Measurements from ENCODE around the gene JRKL. TPM values are rescaled to one million over a fixed set of nuclear protein-coding genes. Genes with fewer than 3 reads are reported as not detected.

Gene JRKL
- total and polyA plus RNA-seq, 2 of the 13 experiments (the other 11 are each of a cell fraction or from before 2014, with no cell fraction given): 3.2 to 4.5 TPM

GRCh38 chr11:96389720-96390487 is at the start of gene JRKL, which contains the start of gene CCDC82 (continued):
- peak; percentile 82 for TF ChIP-seq SALL1 (CRISPR knock-in tag; IDR thresholded peaks at IDR 0.05)
- TF ChIP-seq HNF1B (CRISPR knock-in tag; IDR thresholded peaks at IDR 0.05): peak; percentile 96
- no peak for TF ChIP-seq ZNF746 (CRISPR knock-in tag; IDR thresholded peaks at IDR 0.05)
- TF ChIP-seq MYC (CRISPR knock-in tag; IDR thresholded peaks at IDR 0.05; ENCODE audit: borderline replicate concordance): peak; percentile 79; the same call in 1 of the 2 replicates
- no peak for TF ChIP-seq HHEX (CRISPR knock-in tag; IDR thresholded peaks at IDR 0.05)
- TF ChIP-seq RFXAP (CRISPR knock-in tag; IDR thresholded peaks at IDR 0.05; ENCODE audit: borderline replicate concordance): peak; percentile 78
- no peak for TF ChIP-seq ZNF326 (CRISPR knock-in tag; IDR thresholded peaks at IDR 0.05; ENCODE audit: borderline replicate concordance)
- TF ChIP-seq ZFP36 (IDR thresholded peaks at IDR 0.05; ENCODE audit: borderline replicate concordance, low read depth, low read length, partially characterized antibody): no peak
- no peak for TF ChIP-seq FOXO1 (CRISPR knock-in tag; IDR thresholded peaks at IDR 0.05)
- no peak for TF ChIP-seq ZNF678 (CRISPR knock-in tag; IDR thresholded peaks at IDR 0.05)
- TF ChIP-seq NFYC (CRISPR knock-in tag; IDR thresholded peaks at IDR 0.05): no peak
- no peak for TF ChIP-seq ZNF260 (CRISPR knock-in tag; IDR thresholded peaks at IDR 0.05; ENCODE audit: borderline replicate concordance, low read depth)
- TF ChIP-seq FOXK2 (IDR thresholded peaks at IDR 0.05): no peak
- TF ChIP-seq POLR2AphosphoS2 (IDR thresholded peaks at IDR 0.05; ENCODE audit: low read depth, low read length): no peak
- no peak for TF ChIP-seq HNF4G (IDR thresholded peaks at IDR 0.05; ENCODE audit: borderline replicate concordance, low read depth, low read length)
- no peak for TF ChIP-seq HNF4G (CRISPR knock-in tag; IDR thresholded peaks at IDR 0.05; ENCODE audit: borderline replicate concordance, low read depth)
- no peak for TF ChIP-seq CEBPZ (IDR thresholded peaks at IDR 0.05; ENCODE audit: low read length)
- no peak; the same call in 1 of the 2 replicates for TF ChIP-seq ISL2 (CRISPR knock-in tag; IDR thresholded peaks at IDR 0.05)
- peak; percentile 29; the same call in 1 of the 2 replicates for TF ChIP-seq FOXJ3 (CRISPR knock-in tag; IDR thresholded peaks at IDR 0.05; ENCODE audit: borderline replicate concordance)
- TF ChIP-seq, protein P1, sequence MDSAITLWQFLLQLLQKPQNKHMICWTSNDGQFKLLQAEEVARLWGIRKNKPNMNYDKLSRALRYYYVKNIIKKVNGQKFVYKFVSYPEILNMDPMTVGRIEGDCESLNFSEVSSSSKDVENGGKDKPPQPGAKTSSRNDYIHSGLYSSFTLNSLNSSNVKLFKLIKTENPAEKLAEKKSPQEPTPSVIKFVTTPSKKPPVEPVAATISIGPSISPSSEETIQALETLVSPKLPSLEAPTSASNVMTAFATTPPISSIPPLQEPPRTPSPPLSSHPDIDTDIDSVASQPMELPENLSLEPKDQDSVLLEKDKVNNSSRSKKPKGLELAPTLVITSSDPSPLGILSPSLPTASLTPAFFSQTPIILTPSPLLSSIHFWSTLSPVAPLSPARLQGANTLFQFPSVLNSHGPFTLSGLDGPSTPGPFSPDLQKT (CRISPR knock-in tag; IDR thresholded peaks at IDR 0.05; ENCODE audit: borderline replicate concordance): no peak
- TF ChIP-seq ZNF550 (CRISPR knock-in tag; IDR thresholded peaks at IDR 0.05; ENCODE audit: borderline replicate concordance): no peak
- peak; percentile 80; the same call in 1 of the 2 replicates for TF ChIP-seq SMAD9 (CRISPR knock-in tag; IDR thresholded peaks at IDR 0.05)

All from HepG2 (cell line).